OCI-M2 (cell line): Measurements from ENCODE around the gene NLRP3.
"Not testable (repeated sequence)": the region's sequence is repeated elsewhere in the genome, so short reads cannot be mapped to it uniquely, and the experiment has no call there.

Source experiments
- DNase-seq: peaks from one replicate; lab custom pipeline; 2025; ENCODE audit not compliant: unreplicated experiment; lab: John Stamatoyannopoulos, UW

Gene NLRP3

DNA sequence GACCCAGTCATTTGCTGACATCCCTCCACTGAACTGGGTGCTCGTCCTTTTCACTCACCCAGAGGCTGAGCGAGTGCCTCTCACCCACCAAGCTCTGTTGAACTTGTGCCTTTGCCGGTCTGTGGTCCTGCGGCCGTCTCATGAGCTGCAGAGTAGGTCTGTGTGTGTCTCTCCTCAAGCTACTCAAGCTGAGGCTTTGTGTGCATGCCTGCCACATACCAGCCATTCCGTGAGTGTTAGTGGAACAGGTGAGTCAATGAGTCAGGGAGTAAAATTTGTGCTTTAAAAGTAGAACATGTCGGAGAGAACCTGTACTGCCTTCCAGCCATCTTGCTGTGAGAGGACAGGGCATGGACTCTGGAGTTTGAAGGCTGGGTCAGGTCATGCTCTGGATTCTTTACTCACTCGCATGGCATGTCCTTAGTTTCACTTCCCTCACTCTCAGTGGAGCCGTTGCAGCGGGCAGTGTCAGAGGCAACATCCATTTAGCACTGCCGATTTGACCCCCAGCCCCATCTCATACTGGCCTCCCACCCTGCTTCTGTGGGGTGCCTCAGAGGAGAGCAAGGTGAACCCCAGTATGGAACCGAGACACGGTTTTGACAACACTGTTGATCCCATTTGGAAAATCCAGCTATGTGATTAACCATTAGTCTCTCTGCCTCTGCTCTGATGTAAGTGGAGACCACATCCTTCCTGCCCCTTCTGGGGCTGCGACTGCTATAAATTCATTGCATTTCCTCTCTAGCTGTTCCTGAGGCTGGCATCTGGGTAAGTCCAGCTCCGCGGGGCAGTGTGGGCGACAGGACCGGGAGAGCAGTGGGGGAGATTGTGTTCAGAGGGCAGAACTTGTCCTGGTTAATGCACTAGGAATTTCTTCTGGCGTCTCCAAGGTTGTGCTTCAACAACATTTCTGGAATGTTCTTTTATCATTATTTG lies at the start of gene NLRP3:
TSS of gene NLRP3 (plus strand) at position 751 of the 939 bp plus-strand sequence. CDS start 2,628 bp downstream, outside the sequence.
- no peak for DNase-seq

GRCh38 chr1:247366345-247366744 lies 49.6 kb upstream of the NLRP3 start:
- DNase-seq = not testable (repeated sequence)

GRCh38 chr1:247366926-247367645 lies 48.9 kb upstream of the NLRP3 start:
- DNase-seq = no peak

- DNase-seq = no peak
These were observed 48.1 kb upstream of the NLRP3 start for GRCh38 chr1:247367786-247368422.

GRCh38 chr1:247368490-247369145 lies 47.4 kb upstream of the NLRP3 start:
- DNase-seq = no peak

- DNase-seq = no peak
These were observed 44.9 kb upstream of the NLRP3 start for GRCh38 chr1:247370786-247371732.

DNA sequence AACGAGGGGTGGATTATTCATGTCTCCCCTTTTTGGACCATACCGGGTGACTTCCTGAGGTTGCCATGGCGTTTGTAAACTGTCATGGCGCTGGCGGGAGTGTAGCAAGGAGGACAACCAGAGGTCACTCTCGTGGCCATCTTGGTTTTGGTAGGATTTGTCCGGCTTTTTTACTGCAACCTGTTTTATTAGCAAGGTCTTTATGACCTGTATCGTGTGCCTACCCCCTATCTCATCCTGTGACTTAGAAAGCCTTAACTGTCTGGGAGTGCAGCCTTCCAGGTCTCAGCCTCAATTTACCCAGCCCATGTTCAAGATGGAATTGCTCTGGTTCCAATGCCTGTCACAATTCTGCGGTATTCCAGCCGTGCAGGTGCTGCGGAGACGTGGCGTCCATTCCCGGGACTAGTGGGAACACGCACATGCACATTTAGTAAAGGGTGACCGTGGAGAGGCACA lies 44.1 kb upstream of the NLRP3 start:
- DNase-seq = no peak

GRCh38 chr1:247373721-247374141 lies 42.2 kb upstream of the NLRP3 start:
- DNase-seq = no peak

GRCh38 chr1:247374651-247375334 lies 41.2 kb upstream of the NLRP3 start:
- DNase-seq = not testable (repeated sequence)

DNA sequence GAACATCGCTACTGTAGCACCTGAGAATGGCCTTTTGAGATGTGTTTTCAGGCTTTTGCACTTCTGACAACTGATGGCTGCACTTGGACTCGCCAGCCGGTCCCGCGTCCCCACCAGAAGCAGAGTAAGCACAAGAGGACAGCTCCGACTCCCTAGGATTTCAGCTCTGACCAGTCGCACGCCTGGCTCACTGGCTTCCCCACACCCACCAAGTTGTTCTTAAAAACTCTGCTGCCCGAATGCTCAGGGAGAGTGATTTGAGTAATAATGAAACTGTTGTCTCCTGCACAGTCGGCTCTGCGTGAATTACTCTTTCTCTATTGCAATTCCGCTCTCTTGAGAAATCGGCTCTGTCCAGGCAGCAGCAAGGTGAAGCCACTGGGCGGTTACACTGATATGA lies 40.2 kb upstream of the NLRP3 start:
- DNase-seq = no peak

GRCh38 chr1:247376659-247377058 lies 39.3 kb upstream of the NLRP3 start:
- DNase-seq = no peak

- not testable (repeated sequence) for DNase-seq
These were observed 38.3 kb upstream of the NLRP3 start for GRCh38 chr1:247377656-247378055.

DNA sequence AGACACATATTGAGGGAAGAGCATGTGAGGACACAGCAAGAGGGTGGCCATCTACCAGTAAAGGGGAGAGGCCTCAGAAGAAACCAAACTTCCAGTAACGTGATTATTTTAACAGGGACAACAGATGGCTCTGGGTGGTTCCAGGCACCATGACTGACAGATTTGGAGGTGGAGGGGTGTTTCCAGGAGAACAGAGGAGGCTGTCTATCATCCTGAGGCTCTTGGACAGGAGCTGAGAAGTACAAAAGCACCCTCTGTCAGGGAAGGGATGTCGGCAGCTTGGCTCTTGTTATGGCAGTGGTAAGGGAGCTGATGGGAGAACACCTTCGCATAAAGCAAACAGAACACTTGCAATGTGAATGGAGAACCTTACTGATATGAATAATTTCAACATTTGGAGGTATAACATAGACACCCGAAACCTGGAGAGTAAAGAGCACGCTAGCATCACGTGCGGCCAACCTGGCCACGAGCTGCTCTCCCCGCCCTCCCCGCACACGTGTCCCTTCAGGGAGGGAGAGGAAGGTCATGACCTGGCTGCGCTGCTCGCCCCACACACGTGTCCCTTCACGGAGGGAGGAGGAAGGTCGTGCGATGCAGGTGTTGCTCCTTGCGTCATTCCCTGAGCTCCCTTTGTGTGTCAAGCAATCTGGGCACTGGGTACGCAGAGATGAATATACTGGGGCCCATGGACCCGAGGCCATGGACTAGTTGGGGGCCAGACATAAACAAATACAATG lies 37.5 kb upstream of the NLRP3 start:
- no peak for DNase-seq

- no peak for DNase-seq
These were observed 30.7 kb upstream of the NLRP3 start for GRCh38 chr1:247385283-247385682.

GRCh38 chr1:247386217-247386616 lies 29.8 kb upstream of the NLRP3 start:
- no peak for DNase-seq

DNA sequence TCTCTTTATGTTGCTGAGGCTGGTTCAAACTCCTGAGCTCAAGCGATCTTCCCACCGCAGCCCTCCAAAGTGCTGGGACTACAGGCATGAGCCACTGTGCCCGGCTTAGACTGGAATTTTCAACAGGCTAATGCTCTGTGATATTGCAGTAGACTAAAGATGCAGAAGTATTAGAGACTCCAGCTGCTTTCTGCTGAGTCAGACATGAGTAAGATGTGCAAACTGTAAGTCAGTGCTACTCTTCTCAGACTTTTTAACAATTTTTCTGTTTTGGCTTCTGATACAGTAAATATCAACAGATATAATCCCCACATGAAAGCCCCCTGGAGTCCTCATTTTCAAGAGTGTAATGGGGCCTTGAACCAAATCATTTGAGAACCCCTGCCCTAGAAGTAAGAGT lies 29.3 kb upstream of the NLRP3 start:
- no peak for DNase-seq

DNA sequence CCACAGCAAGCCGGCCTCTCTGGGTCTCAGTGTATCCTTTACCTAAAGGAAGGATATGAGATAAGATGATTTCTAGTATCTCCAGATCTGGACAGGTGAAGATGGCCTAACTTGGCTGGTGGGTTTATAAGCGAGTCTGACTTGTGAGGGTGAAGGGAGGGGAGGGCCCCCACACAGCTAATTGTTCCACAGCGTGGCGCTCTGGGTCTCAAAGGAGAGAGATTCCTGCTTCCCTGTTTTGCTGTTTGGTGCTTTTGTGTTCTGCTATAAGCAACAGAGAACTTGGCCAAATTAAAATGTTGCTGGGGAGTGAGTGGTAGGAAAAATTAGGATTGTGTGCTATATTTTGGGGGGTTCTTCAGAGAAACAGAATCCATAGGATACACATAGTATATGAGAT lies 28.9 kb upstream of the NLRP3 start:
- DNase-seq = no peak

GRCh38 chr1:247387565-247387964 lies 28.4 kb upstream of the NLRP3 start:
- DNase-seq = no peak
